NOMO-1 treated with DMSO at 0.1 percent for 48 hours (cell line): ENCODE results near the gene ZFP36L2.

Experiments
- DNase-seq: peaks from one replicate; lab custom pipeline; 2025; ENCODE audit not compliant: unreplicated experiment; lab: John Stamatoyannopoulos, UW

Gene ZFP36L2

GRCh38 chr2:43250015-43250414 is 23.6 kb upstream of the ZFP36L2 start:
- DNase-seq: no peak

- no peak for DNase-seq
These were observed 22.2 kb upstream of the ZFP36L2 start for GRCh38 chr2:43248621-43249020.

DNA sequence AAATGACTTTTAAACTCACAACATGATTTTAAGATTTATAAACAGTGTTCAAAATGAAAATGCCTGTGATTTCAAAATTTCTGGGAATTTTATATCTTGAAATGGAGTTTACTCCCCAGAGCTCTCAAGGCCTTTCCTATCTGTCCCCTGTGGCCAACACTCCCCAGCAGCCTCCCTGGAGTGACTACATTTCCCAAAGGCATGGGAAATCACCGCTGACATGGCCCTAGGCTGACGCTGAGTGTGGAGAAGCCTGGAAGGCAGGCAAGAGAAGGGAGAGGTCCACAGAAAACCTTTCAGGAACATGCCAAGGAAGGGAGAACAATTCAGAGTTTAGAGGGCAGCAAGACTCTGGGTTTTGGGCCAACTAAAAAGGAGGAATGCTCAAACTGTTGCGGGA is 20.2 kb upstream of the ZFP36L2 start:
- no peak for DNase-seq

DNA sequence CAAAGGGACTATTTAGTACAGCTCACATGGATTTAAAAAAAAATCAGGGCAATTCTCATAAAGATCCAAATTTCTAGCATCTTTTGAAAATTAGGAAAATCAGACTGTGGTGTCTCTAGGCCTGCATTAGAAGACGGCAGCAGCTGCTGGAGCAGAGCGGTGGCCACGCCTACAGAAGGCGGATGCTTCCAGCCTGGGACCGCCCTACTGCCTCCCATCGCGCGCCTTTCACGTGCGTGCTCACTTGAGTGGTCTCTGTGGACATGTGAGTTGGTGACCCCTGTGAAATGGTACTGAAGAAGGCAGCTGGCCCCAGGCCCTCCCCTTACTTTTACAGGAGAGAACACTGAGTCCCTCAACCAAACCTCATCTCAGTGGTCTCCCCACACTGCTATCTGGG is 15.2 kb upstream of the ZFP36L2 start:
- DNase-seq: no peak

DNA sequence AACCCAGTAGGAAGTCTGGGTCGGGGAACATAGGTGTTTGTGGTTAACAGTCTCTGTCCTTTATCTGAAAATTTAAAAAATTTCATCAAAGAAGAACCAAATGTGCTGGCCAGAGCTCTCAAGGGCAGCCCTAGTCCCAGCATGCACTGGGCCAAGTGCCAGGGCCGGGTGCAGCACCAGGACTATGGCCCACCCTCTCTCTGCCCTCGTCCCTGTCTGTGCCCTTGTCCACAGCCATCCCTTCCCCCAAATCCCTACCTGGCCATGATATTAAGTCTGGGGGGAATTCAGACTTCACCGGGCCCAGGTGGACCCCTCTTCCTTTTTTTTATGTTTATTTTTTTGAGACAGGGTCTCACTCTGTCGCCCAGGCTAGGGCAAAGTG is 14.4 kb upstream of the ZFP36L2 start:
- DNase-seq: peak; percentile 45

- DNase-seq: peak; percentile 79
These were observed 13.8 kb upstream of the ZFP36L2 start for GRCh38 chr2:43239981-43240765.

DNA sequence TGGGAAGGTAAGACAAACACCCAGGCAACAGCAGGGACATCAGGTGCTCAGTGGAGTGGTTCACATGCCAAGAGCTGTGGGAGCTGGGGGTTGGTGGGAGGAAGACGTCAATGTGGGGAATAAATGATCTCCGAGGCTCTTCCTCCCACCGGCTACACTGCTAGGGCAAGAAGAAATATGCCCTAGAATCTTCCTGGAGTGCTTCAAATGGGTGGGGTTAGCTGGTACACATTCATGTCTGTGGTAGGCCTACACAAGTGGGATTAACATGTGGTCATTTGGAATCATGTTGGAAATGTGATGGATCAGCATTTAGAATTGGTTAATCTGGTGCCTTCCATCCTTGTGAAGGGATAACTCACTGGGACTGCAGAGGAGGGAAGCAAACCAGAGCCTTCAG is 12.4 kb upstream of the ZFP36L2 start:
- DNase-seq: no peak

- no peak for DNase-seq
These were observed 11.8 kb upstream of the ZFP36L2 start for GRCh38 chr2:43238176-43238575.

GRCh38 chr2:43233218-43234212 is 7.1 kb upstream of the ZFP36L2 start:
- DNase-seq: peak; percentile 82

- DNase-seq: peak; percentile 70
These were observed 4.8 kb upstream of the ZFP36L2 start for GRCh38 chr2:43230951-43231827.

DNA sequence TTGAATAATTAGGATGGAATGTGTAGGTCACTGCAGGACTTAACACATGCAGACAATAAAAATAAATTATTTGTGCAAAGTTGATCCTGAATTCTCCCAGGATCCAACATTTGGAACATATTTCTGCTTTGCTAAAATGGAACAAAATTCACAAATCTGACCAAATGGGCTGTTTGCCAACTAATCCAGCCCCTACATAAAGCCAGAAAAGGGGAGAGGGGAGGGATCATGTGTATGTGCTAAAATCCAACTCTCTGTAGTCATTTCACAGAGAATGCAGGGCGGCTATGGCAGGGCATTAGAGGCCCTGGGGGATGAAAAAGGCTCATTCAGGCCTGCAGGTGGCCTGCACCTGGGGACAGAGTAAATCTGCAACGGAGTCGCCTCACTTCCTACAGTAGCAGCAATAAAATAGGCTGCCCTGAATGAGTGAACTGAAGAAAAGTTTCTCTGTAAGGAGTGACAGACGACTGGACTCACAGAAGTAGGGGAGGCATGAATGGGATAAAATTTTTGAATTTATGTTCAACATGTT is 4.0 kb upstream of the ZFP36L2 start:
- DNase-seq: no peak

- no peak for DNase-seq
These were observed 2.6 kb upstream of the ZFP36L2 start for GRCh38 chr2:43228756-43229659.

DNA sequence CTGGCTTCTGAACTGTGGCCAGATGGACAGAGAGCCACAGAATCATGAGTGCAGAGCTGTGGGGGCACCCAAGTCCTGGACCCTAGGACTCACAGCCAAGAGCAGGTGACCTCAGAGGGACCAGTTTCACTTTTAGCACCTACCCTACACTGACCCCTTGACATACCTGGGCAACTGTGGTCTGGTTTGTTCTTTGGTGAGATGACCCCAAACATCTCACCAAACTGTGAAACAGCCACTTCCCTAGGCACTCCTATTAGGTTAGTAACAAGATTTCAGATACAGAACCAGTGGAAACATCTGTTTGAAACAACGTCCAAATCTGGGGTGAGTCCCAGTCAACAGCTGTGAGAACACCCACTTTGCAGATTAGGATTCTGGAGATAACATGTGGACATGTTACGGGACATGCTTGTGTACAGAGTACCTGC is 1.9 kb upstream of the ZFP36L2 start:
- DNase-seq: no peak

DNA sequence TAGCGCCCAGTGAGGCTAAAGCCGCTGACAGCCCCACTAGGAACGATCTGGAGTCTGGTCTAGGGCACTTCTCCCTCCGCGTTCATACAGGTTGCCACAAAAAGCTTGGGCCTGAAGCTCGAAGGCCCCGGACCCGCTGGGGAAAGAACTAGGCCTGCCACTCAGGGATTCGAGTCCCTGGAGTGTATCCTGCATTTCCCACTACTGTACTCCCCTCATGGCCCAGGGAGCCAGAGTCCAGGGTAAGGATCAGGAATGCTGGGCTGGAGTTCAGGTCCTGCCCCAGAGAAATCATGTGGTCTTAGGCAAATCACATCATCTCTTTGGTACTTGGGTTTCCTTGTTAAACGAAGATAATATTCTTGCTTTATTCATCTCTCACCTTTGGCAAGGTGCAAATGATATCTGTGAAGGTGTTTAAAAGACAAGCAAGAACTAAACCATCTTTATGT is 1.4 kb upstream of the ZFP36L2 start:
- DNase-seq: peak; percentile 80

DNA sequence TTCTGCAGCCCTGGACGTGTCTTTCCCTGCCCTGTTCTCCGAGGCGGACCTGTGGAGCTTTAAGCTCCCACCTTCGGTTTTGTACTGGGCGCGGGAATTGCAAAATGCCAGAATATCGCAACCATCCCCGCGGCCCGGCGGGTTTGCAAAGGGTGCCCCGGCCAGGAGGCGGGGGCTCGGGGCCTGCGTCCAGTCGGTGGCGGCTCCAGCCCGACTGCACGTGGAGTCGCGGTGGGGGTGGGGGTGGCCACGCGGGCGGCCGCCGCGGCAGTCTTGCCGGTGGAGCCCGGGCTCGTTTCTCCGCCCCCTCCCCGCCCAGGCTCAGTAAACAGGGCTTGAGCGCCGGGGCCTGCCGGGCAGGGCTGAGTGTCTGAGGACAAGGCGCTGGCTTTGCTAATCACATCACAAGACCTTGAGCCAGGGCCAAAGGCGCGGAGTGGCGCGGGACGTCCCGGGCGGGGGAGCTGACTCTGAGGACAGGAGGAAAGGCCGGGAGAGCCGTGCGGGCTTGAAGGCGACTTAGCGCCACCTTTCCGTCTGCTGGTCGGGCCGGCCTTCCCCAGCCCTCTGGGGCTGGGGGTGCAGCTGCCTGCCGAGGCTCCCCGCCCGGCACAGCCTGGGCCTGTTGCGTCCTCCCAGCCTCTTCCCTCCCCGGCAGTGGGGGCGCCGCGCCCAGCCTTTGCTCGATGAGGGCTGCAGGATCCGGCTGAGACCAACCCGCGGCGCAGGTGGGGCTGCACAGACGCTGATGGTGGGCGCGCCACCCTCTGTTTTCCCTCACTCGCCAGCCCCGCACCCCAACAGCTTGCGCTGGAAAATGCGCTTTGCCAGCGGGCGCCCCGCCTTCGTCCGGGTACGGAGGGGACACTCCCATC is 786 bp upstream of the ZFP36L2 start:
- DNase-seq: peak; percentile 60

DNA sequence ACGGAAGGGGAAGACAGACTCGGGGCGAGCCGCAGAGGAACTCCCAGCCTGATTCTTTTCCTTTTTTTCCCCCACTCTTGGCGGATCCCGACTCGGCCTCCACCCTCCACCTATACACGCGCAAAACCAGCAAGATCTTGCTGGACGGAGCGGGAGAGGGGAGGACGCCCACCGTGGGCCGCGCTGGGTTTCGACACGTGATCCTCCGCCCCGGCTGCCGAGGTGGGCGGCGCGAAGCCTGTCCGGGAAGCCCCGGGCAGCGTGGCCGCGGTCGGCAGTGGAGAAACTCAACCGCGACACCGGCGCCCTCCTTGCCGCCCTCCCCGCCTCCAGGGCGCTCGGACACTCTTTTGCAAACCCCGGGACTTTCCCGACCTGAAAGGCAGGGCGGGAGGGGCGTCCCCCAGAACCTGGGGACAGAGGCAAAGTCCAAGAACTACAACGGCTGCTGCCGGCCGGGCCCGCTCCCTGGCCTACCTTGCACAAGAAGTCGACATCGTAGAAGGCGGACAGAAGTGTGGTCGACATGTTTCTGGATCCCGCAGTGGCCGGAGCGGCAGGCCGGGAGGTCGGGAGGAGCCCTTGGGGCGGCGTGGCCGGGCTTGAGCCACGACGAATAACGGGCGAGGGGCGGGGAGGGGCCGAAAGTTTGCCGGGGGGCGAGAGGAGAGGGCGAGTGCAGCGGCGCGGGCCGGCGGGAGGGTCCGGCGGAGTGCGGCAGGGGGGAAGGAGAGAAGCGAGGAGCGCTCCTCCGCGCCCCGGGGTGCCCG is 433 bp downstream of the ZFP36L2 start:
- peak; percentile 64 for DNase-seq

DNA sequence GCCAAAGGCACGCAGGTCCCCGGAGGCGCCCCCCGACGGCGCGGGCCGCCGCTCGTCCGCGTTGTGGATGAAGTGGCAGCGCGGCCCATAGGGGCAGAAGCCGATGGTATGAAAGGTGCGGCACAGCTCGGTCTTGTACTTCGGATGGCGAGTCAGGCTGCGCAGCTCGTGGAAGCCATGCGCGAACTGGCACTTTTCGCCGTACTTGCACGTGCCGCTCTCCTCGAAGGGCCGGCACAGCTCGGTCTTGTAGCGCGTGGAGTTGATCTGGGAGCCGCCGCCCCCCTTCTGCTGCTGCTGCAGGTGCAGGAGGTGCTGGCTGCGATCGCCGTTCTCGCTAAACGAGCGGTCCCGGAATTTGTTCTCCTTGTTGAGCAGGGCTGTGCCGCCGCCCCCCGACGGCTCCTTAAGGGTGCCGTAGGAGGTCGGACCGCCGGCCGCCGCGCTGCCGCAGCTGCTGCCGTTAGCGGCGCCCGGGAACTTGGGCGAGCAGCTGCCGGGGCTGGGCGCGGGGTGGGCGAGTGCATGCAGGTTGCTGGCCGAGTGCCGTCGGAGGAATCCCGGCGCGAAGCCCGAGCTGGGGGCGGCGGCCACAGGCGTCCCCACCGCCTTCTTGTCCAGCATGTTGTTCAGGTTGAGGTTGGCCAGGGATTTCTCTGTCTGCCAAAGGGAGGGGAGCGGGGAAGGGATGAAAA is 1.2 kb downstream of the ZFP36L2 start:
- DNase-seq: no peak
